Natural killer cell (primary cell): ENCODE measurements around the gene NEDD4L. TPM values are rescaled to one million over a fixed set of nuclear protein-coding genes. Genes with fewer than 3 reads are reported as not detected.

Experiments
- ATAC-seq, 3 donors: fragments of 150-1000 bp in 2 of 3; fragments of 200-7000 bp in 1 of 3; cut with Tn5 transposase; 1 replicate in 1 of 3; 2 replicates in 2 of 3; pipeline ENCODE4 v1.10.0; 2021; ENCODE audit warnings: mild to moderate bottlenecking in 2 of 3, moderate library complexity in 2 of 3
- DNase-seq, 2 donors: peaks; one replicate each; pipeline versions ENCODE4 v3.0.0 to v3.0.0-alpha.2; 2013 to 2021; ENCODE audit warnings: mixed read lengths in 1 of 2
- H3K27ac ChIP-seq: one replicate; pipeline ENCODE4 v1.5.1; 2013; ENCODE audit warnings: mild to moderate bottlenecking, low read length
- H3K27me3 ChIP-seq: one replicate; pipeline ENCODE4 v1.6.1; 2013; ENCODE audit warnings: low read length; ENCODE audit not compliant: control insufficient read depth, insufficient read depth
- H3K36me3 ChIP-seq: one replicate; pipeline ENCODE4 v1.6.1; 2013; ENCODE audit warnings: low read length; ENCODE audit not compliant: control insufficient read depth, insufficient read depth
- H3K4me1 ChIP-seq: one replicate; pipeline ENCODE4 v1.6.1; 2013; ENCODE audit warnings: low read length; ENCODE audit not compliant: control insufficient read depth, insufficient read depth
- H3K4me3 ChIP-seq: one replicate; pipeline ENCODE4 v1.5.1; 2013; ENCODE audit warnings: low read length
- H3K9me3 ChIP-seq: one replicate; pipeline ENCODE4 v1.6.1; 2013; ENCODE audit warnings: low read length; ENCODE audit not compliant: control insufficient read depth, insufficient read depth
- H3K27ac Mint-ChIP-seq, 2 donors: one replicate each; pipeline ENCODE4 v1.8.0; 2022; ENCODE audit warnings: mild to moderate bottlenecking in 2 of 2, mixed read lengths in 2 of 2, moderate library complexity in 1 of 2
- H3K27me3 Mint-ChIP-seq, 2 donors: one replicate each; pipeline ENCODE4 v1.8.0; 2022; ENCODE audit warnings: low read depth in 2 of 2, mixed read lengths in 2 of 2
- H3K36me3 Mint-ChIP-seq: one replicate; pipeline ENCODE4 v1.8.0; 2022; ENCODE audit warnings: mixed read lengths
- H3K4me1 Mint-ChIP-seq, 2 donors: one replicate each; pipeline ENCODE4 v1.8.0; 2022; ENCODE audit warnings: mixed read lengths in 2 of 2
- H3K4me3 Mint-ChIP-seq: one replicate; pipeline ENCODE4 v1.8.0; 2022; ENCODE audit warnings: mild to moderate bottlenecking, moderate library complexity, mixed read lengths
- H3K9me3 Mint-ChIP-seq, 2 donors: one replicate each; pipeline ENCODE4 v1.8.0; 2022; ENCODE audit warnings: mixed read lengths in 2 of 2
- CTCF ChIP-seq: fragments of 200-600 bp; IDR thresholded peaks from one replicate; pipeline ENCODE4 v1.8.0; 2022; ENCODE audit warnings: antibody characterized with exemption
- WGBS: methylation state at CpG from one replicate; pipeline ENCODE4 v1.1.7; 2013; ENCODE audit warnings: missing lambda C conversion rate; ENCODE audit not compliant: insufficient coverage; 5-methylcytosine and 5-hydroxymethylcytosine counted together
- intact Hi-C: fragments of 100-400 bp; cut with micrococcal nuclease; formaldehyde crosslinking; loops from one replicate; pipeline ENCODE4 v1.14.2; 2022
- total RNA-seq, 4 donors: library from RNA; stranded (reverse); fragments of 120-200 nt in 1 of 4; gene quantifications; one replicate each; pipeline versions ENCODE4 v1.2.3 to v1.2.4, GENCODE V29; 2013 to 2022

Gene NEDD4L
- total RNA-seq, 3 donors from 2014 or later (not counting 1 experiment from before 2014, with no cell fraction given), result 3.4 to 15.3 (median 14.3) TPM

GRCh38 chr18:58218117-58218516, 174.1 kb downstream of the NEDD4L start:
- H3K4me1 ChIP-seq, result peaks cover 4% of the 10 kb centered on the region
- WGBS, result no CpG with 5 or more reads among the region's 1 CpG

GRCh38 chr18:58221060-58221725, 177.2 kb downstream of the NEDD4L start:
- H3K4me1 ChIP-seq, result no peaks in the 10 kb centered on the region
- H3K27ac Mint-ChIP-seq, result no peak overlapping the region
- no peak overlapping the region for H3K4me3 Mint-ChIP-seq
- peaks cover 8% of the 10 kb centered on the region for H3K27me3 ChIP-seq
- H3K36me3 ChIP-seq, result no peaks in the 10 kb centered on the region
- DNase-seq, result no peak
- no peak overlapping the region for H3K4me3 ChIP-seq
- no peaks in the 10 kb centered on the region for H3K36me3 Mint-ChIP-seq
- no peaks in the 10 kb centered on the region for H3K9me3 Mint-ChIP-seq
- H3K4me1 Mint-ChIP-seq, result no peaks in the 10 kb centered on the region
- 86% methylated on average over 11 of the region's 12 CpGs for WGBS
- intact Hi-C loops, result no loop called here
- TF ChIP-seq CTCF, result no peak
- no peak overlapping the region for H3K27ac ChIP-seq
- no peaks in the 10 kb centered on the region for H3K9me3 ChIP-seq
- ATAC-seq, result no peak
- peaks cover 7 to 32% of the 10 kb centered on the region in 2 donors for H3K27me3 Mint-ChIP-seq

More at GRCh38 chr18:58218117-58218516, 174.1 kb downstream of the NEDD4L start:
- no peak overlapping the region for H3K27ac Mint-ChIP-seq
- no peak overlapping the region for H3K4me3 ChIP-seq
- H3K36me3 Mint-ChIP-seq, result no peaks in the 10 kb centered on the region
- H3K4me1 Mint-ChIP-seq, result peaks cover 13 to 14% of the 10 kb centered on the region in 2 donors
- H3K27ac ChIP-seq, result no peak overlapping the region
- H3K36me3 ChIP-seq, result no peaks in the 10 kb centered on the region
- H3K4me3 Mint-ChIP-seq, result no peak overlapping the region
- no peak for TF ChIP-seq CTCF
- DNase-seq, result no peak
- no peak for ATAC-seq
- no peaks in the 10 kb centered on the region for H3K9me3 ChIP-seq
- peaks cover 8 to 38% of the 10 kb centered on the region in 2 donors for H3K27me3 Mint-ChIP-seq
- H3K9me3 Mint-ChIP-seq, result no peaks in the 10 kb centered on the region
- intact Hi-C loops, result no loop called here
- peaks cover 10% of the 10 kb centered on the region for H3K27me3 ChIP-seq

- intact Hi-C loops, result no loop called here
- H3K9me3 ChIP-seq, result no peaks in the 10 kb centered on the region
- no peak overlapping the region for H3K4me3 ChIP-seq
- Mint-ChIP-seq H3K36me3 (no peaks in the 10 kb centered on the region), H3K9me3 (no peaks in the 10 kb centered on the region), H3K27ac (no peak overlapping the region), H3K27me3 (peaks cover 3 to 21% of the 10 kb centered on the region in 2 donors), H3K4me3 (no peak overlapping the region), H3K4me1 (no peaks in the 10 kb centered on the region)
- H3K27me3 ChIP-seq, result no peaks in the 10 kb centered on the region
- no peak overlapping the region for H3K27ac ChIP-seq
- DNase-seq (no peak), ATAC-seq (no peak)
- 73% methylated on average over 2 of the region's 3 CpGs for WGBS
- no peaks in the 10 kb centered on the region for H3K36me3 ChIP-seq
- no peak for TF ChIP-seq CTCF
- no peaks in the 10 kb centered on the region for H3K4me1 ChIP-seq
Observed at GRCh38 chr18:58222432-58223125, 178.6 kb downstream of the NEDD4L start.
